Mesothelial cell of epicardium (in vitro differentiated cells): ENCODE measurements around the gene PPFIA1. TPM values are rescaled to one million over a fixed set of nuclear protein-coding genes. Genes with fewer than 3 reads are reported as not detected.
"Not testable (repeated sequence)": the region's sequence is repeated elsewhere in the genome, so short reads cannot be mapped to it uniquely, and the experiment has no call there.

ENCODE experiments used
- DNase-seq, 2 experiments: peaks; one replicate each; pipeline ENCODE4 v3.0.0; 2021; ENCODE audit warnings: low spot score in 2 of 2; ENCODE audit not compliant: unreplicated experiment in 2 of 2
- H3K27ac Mint-ChIP-seq: 2 replicates; pipeline ENCODE4 v1.8.0; 2021; ENCODE audit warnings: mixed read lengths
- H3K27me3 Mint-ChIP-seq: 2 replicates; pipeline ENCODE4 v1.8.0; 2021; ENCODE audit warnings: low read depth, mixed read lengths
- H3K36me3 Mint-ChIP-seq: 2 replicates; pipeline ENCODE4 v1.8.0; 2021; ENCODE audit warnings: mixed read lengths
- H3K4me1 Mint-ChIP-seq: 2 replicates; pipeline ENCODE4 v1.8.0; 2021; ENCODE audit warnings: mixed read lengths
- H3K4me3 Mint-ChIP-seq: 2 replicates; pipeline ENCODE4 v1.8.0; 2021; ENCODE audit warnings: mild to moderate bottlenecking, moderate library complexity, mixed read lengths
- H3K9me3 Mint-ChIP-seq: 2 replicates; pipeline ENCODE4 v1.8.0; 2021; ENCODE audit warnings: mixed read lengths
- total RNA-seq: library from RNA; stranded (reverse); gene quantifications from 3 replicates; pipeline ENCODE4 v1.2.1, GENCODE V29; 2021
- TF ChIP-seq, protein P1 (sequence below): fragments of 200-600 bp; sonication (generic); IDR thresholded peaks from one replicate; pipeline ENCODE4 v1.5.0; 2021; ENCODE audit warnings: antibody characterized with exemption; ENCODE audit not compliant: unreplicated experiment

The PPFIA1 gene
- total RNA-seq, 1 donor from 2014 or later, result 59.1 TPM

- H3K36me3 Mint-ChIP-seq, result peaks cover 37% of the 10 kb centered on the region
- no peaks in the 10 kb centered on the region for H3K27me3 Mint-ChIP-seq
These were observed 20.0 kb downstream of the PPFIA1 start for GRCh38 chr11:70290361-70291065.

DNA sequence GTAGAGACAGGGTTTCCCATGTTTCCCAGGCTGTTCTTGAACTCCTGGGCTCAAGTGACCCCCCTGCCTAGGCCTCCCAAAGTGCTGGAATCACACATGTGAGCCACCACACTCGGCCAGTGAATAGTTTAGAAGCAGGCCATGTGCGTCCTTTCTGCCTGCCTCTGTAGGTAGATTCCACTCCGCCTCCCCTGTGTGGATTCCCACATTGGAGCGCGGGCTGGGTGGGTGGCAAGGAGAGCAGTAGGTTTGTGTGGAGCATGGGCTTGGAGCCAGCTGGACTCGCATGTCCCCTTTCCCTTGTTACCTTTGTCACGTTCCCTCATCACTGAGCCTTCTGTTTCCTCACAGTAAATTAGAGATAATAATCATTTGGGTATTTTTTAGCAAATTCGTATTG, 21.7 kb downstream of the PPFIA1 start:
- no peak overlapping the region for H3K27ac Mint-ChIP-seq
- H3K4me1 Mint-ChIP-seq, result no peaks in the 10 kb centered on the region
- H3K27me3 Mint-ChIP-seq, result no peaks in the 10 kb centered on the region
- H3K9me3 Mint-ChIP-seq, result no peaks in the 10 kb centered on the region
- peaks cover 31% of the 10 kb centered on the region for H3K36me3 Mint-ChIP-seq
- no peak overlapping the region for H3K4me3 Mint-ChIP-seq
- DNase-seq, result no peak
- TF ChIP-seq, protein P1, sequence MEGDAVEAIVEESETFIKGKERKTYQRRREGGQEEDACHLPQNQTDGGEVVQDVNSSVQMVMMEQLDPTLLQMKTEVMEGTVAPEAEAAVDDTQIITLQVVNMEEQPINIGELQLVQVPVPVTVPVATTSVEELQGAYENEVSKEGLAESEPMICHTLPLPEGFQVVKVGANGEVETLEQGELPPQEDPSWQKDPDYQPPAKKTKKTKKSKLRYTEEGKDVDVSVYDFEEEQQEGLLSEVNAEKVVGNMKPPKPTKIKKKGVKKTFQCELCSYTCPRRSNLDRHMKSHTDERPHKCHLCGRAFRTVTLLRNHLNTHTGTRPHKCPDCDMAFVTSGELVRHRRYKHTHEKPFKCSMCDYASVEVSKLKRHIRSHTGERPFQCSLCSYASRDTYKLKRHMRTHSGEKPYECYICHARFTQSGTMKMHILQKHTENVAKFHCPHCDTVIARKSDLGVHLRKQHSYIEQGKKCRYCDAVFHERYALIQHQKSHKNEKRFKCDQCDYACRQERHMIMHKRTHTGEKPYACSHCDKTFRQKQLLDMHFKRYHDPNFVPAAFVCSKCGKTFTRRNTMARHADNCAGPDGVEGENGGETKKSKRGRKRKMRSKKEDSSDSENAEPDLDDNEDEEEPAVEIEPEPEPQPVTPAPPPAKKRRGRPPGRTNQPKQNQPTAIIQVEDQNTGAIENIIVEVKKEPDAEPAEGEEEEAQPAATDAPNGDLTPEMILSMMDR, result no peak

More at GRCh38 chr11:70290361-70291065, 20.0 kb downstream of the PPFIA1 start:
- no peaks in the 10 kb centered on the region for H3K9me3 Mint-ChIP-seq
- H3K27ac Mint-ChIP-seq, result no peak overlapping the region
- DNase-seq, result no peak
- TF ChIP-seq, protein P1, result no peak
- H3K4me1 Mint-ChIP-seq, result no peaks in the 10 kb centered on the region
- H3K4me3 Mint-ChIP-seq, result no peak overlapping the region

GRCh38 chr11:70292863-70293262, 22.4 kb downstream of the PPFIA1 start:
- Mint-ChIP-seq H3K36me3 (peaks cover 29% of the 10 kb centered on the region), H3K27ac (no peak overlapping the region), H3K9me3 (no peaks in the 10 kb centered on the region)

GRCh38 chr11:70295166-70295565, 24.7 kb downstream of the PPFIA1 start:
- not testable (repeated sequence) for H3K4me3 Mint-ChIP-seq, H3K4me1 Mint-ChIP-seq, H3K27me3 Mint-ChIP-seq, DNase-seq, H3K9me3 Mint-ChIP-seq, H3K27ac Mint-ChIP-seq
- peaks cover 32% of the 10 kb centered on the region for H3K36me3 Mint-ChIP-seq

More at GRCh38 chr11:70292863-70293262, 22.4 kb downstream of the PPFIA1 start:
- peaks cover under 1% of the 10 kb centered on the region for H3K4me1 Mint-ChIP-seq
- DNase-seq, result no peak
- H3K4me3 Mint-ChIP-seq, result no peak overlapping the region
- TF ChIP-seq, protein P1, result no peak
- no peaks in the 10 kb centered on the region for H3K27me3 Mint-ChIP-seq

DNA sequence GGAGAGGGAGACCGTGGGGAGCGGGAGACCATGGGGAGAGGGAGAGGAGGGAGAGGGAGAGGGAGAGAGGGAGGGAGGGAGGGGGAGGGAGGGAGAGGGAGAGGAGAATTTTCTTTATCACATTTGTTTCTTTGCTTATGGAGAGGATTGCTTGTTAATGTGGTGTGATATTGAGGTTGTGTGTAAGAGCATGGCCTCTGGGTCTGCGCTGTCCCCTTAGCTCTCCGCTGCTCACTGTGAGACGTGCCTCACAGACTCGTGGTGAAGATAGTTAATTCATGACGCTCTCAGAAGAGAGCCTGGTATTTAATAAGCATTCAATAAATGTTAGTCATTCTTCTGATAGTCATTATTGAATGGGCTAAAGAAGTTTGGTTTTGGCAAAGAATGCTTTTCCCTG, 26.2 kb downstream of the PPFIA1 start:
- Mint-ChIP-seq H3K9me3 (no peaks in the 10 kb centered on the region), H3K27me3 (no peaks in the 10 kb centered on the region), H3K27ac (no peak overlapping the region), H3K4me3 (no peak overlapping the region), H3K36me3 (peaks cover 31% of the 10 kb centered on the region), H3K4me1 (peaks cover 6% of the 10 kb centered on the region)
- DNase-seq, result no peak
- TF ChIP-seq, protein P1, result no peak

GRCh38 chr11:70297341-70297740, 26.9 kb downstream of the PPFIA1 start:
- Mint-ChIP-seq H3K4me3 (no peak overlapping the region), H3K9me3 (no peaks in the 10 kb centered on the region), H3K4me1 (peaks cover 6% of the 10 kb centered on the region), H3K27me3 (no peaks in the 10 kb centered on the region), H3K27ac (peak overlapping the region; percentile 66), H3K36me3 (peaks cover 31% of the 10 kb centered on the region)
- no peak for DNase-seq
- TF ChIP-seq, protein P1, result no peak
